Measurements from ENCODE around the gene FABP1.

The FABP1 gene

DNA sequence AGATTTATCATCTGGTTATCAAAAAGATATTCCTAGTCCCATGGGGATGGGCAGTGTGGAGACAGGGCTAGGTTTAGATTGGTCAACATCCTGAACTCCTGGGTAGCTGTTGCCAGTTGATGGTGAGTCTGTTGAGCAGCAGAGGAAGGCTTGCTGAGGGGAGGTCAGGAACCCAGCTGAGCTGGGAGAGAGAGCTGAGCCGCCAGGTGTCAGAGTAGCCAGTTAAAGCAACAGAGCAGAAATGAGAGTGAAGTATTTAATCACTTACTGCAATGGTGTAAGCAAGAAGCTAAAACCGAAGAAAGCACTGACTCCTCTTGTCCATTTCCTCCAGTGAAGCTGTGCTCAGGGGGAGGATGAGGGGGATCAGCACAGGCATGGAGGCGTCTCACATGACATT lies 30.7 kb downstream of the FABP1 start:
- TF ChIP-seq, protein P1, sequence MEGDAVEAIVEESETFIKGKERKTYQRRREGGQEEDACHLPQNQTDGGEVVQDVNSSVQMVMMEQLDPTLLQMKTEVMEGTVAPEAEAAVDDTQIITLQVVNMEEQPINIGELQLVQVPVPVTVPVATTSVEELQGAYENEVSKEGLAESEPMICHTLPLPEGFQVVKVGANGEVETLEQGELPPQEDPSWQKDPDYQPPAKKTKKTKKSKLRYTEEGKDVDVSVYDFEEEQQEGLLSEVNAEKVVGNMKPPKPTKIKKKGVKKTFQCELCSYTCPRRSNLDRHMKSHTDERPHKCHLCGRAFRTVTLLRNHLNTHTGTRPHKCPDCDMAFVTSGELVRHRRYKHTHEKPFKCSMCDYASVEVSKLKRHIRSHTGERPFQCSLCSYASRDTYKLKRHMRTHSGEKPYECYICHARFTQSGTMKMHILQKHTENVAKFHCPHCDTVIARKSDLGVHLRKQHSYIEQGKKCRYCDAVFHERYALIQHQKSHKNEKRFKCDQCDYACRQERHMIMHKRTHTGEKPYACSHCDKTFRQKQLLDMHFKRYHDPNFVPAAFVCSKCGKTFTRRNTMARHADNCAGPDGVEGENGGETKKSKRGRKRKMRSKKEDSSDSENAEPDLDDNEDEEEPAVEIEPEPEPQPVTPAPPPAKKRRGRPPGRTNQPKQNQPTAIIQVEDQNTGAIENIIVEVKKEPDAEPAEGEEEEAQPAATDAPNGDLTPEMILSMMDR (IDR thresholded peaks at IDR 0.05; ENCODE audit: borderline replicate concordance, extremely low read depth, low read length, poor library complexity, severe bottlenecking), result no peak
- no peak for TF ChIP-seq EZH2 (IDR thresholded peaks at IDR 0.05; ENCODE audit: borderline replicate concordance, low read depth, low read length, severe bottlenecking)
- Histone ChIP-seq H3K4me2 (ENCODE audit: insufficient read depth, low read length) (no peak overlapping the region), H3K4me1 (ENCODE audit: insufficient read depth, low read length) (no peaks in the 10 kb centered on the region), H3K4me3 (ENCODE audit: low read depth in 1 of 2, low read length in 2 of 2) (no peak overlapping the region), H2AFZ (ENCODE audit: low read depth, low read length) (no peak overlapping the region), H3K36me3 (ENCODE audit: insufficient read depth, low read length) (no peaks in the 10 kb centered on the region), H3K79me2 (ENCODE audit: insufficient read depth, low read length) (no peaks in the 10 kb centered on the region), H3K27me3 (ENCODE audit: insufficient read depth, low read length, poor library complexity) (peaks cover 4% of the 10 kb centered on the region), H3K9ac (ENCODE audit: low read depth, low read length) (no peak overlapping the region), H3K9me3 (ENCODE audit: insufficient read depth, low read length, severe bottlenecking) (no peaks in the 10 kb centered on the region), H4K20me1 (ENCODE audit: insufficient read depth, low read length) (no peaks in the 10 kb centered on the region), H3K27ac (ENCODE audit: low read length) (no peak overlapping the region)
- DNase-seq, result no peak
- ATAC-seq (ENCODE audit: insufficient read depth, low read depth), result no peak

DNA sequence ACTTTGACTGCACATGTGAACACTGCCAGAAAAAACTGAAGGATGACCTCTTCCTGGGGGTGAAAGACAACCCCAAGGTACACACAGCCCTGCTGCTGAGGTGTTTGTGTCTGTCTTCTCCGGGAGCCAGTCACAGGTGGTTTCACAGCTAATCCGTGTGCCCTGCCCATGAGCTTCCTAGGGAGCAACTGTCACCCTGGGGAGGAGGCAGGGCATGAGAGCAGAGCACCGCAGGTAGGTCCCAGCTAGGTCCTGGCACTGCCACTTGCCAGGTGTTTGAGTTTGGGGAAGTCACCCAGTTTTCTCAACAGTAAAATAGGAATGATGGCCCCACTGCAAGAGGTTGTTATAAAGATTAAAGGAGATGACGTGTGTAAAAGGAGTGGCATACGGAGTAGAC lies 31.2 kb downstream of the FABP1 start:
- Histone ChIP-seq H3K4me3 (ENCODE audit: low read depth in 1 of 2, low read length in 2 of 2) (no peak overlapping the region), H3K36me3 (ENCODE audit: insufficient read depth, low read length) (no peaks in the 10 kb centered on the region), H3K4me1 (ENCODE audit: insufficient read depth, low read length) (no peaks in the 10 kb centered on the region), H4K20me1 (ENCODE audit: insufficient read depth, low read length) (no peaks in the 10 kb centered on the region), H3K4me2 (ENCODE audit: insufficient read depth, low read length) (no peak overlapping the region), H3K9me3 (ENCODE audit: insufficient read depth, low read length, severe bottlenecking) (no peaks in the 10 kb centered on the region), H3K27ac (ENCODE audit: low read length) (no peak overlapping the region), H3K79me2 (ENCODE audit: insufficient read depth, low read length) (no peaks in the 10 kb centered on the region), H3K9ac (ENCODE audit: low read depth, low read length) (no peak overlapping the region), H2AFZ (ENCODE audit: low read depth, low read length) (no peak overlapping the region), H3K27me3 (ENCODE audit: insufficient read depth, low read length, poor library complexity) (peaks cover 4% of the 10 kb centered on the region)
- TF ChIP-seq EZH2 (IDR thresholded peaks at IDR 0.05; ENCODE audit: borderline replicate concordance, low read depth, low read length, severe bottlenecking), result no peak
- TF ChIP-seq, protein P1 (IDR thresholded peaks at IDR 0.05; ENCODE audit: borderline replicate concordance, extremely low read depth, low read length, poor library complexity, severe bottlenecking), result no peak
- DNase-seq, result no peak
- ATAC-seq (ENCODE audit: insufficient read depth, low read depth), result no peak

DNA sequence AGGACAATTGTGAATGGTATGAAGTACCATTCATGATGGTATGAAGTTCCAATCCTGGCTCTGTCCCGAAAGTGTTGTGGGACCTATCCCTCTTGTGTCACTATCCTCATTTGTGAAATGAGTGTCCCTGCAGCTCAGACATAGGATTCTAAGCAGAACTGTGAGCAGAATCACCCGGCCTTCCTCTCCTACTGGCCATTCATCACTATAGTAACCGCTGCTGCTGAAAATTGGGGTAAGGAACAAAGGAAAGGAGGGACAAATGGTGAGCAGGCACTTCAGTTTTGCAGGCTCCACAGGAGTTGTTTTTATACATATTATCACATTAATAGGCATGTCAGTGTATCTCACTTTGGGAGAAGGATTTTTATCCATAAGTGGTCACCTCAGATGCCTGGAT lies 32.8 kb downstream of the FABP1 start:
- DNase-seq, result no peak
- ATAC-seq (ENCODE audit: insufficient read depth, low read depth), result no peak
- Histone ChIP-seq H4K20me1 (ENCODE audit: insufficient read depth, low read length) (no peaks in the 10 kb centered on the region), H3K79me2 (ENCODE audit: insufficient read depth, low read length) (no peaks in the 10 kb centered on the region), H3K4me1 (ENCODE audit: insufficient read depth, low read length) (no peaks in the 10 kb centered on the region), H2AFZ (ENCODE audit: low read depth, low read length) (no peak overlapping the region), H3K27me3 (ENCODE audit: insufficient read depth, low read length, poor library complexity) (peaks cover 4% of the 10 kb centered on the region), H3K4me3 (ENCODE audit: low read depth in 1 of 2, low read length in 2 of 2) (no peak overlapping the region), H3K9me3 (ENCODE audit: insufficient read depth, low read length, severe bottlenecking) (no peaks in the 10 kb centered on the region), H3K4me2 (ENCODE audit: insufficient read depth, low read length) (no peak overlapping the region), H3K27ac (ENCODE audit: low read length) (no peak overlapping the region), H3K9ac (ENCODE audit: low read depth, low read length) (no peak overlapping the region), H3K36me3 (ENCODE audit: insufficient read depth, low read length) (no peaks in the 10 kb centered on the region)
- TF ChIP-seq, protein P1 (IDR thresholded peaks at IDR 0.05; ENCODE audit: borderline replicate concordance, extremely low read depth, low read length, poor library complexity, severe bottlenecking), result no peak
- TF ChIP-seq EZH2 (IDR thresholded peaks at IDR 0.05; ENCODE audit: borderline replicate concordance, low read depth, low read length, severe bottlenecking), result no peak

DNA sequence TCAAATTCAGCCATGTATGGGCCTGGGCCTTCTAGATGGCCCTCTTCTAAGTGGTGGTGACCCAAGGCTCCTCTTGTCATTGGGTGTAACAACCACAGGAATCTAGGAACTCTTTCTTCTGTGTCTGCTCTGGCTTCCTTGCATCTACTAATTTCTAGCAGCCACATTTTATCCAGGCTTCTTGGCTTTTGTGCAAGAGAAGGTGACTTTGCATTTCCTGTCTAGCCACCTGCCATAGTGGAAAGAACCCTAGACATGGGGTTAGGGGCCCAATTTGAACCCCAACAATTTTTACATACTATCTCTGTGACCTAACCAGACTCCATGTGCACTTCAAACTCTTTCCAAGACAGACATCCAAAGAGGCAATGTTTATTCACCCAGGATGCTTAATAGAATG lies 35.1 kb downstream of the FABP1 start:
- H3K27ac ChIP-seq (ENCODE audit: low read length), result no peak overlapping the region
- H4K20me1 ChIP-seq (ENCODE audit: insufficient read depth, low read length), result no peaks in the 10 kb centered on the region
- DNase-seq (no peak), ATAC-seq (ENCODE audit: insufficient read depth, low read depth) (no peak)
- no peak overlapping the region for H3K9ac ChIP-seq (ENCODE audit: low read depth, low read length)
- peaks cover 4% of the 10 kb centered on the region for H3K27me3 ChIP-seq (ENCODE audit: insufficient read depth, low read length, poor library complexity)
- H2AFZ ChIP-seq (ENCODE audit: low read depth, low read length), result no peak overlapping the region
- TF ChIP-seq, protein P1 (IDR thresholded peaks at IDR 0.05; ENCODE audit: borderline replicate concordance, extremely low read depth, low read length, poor library complexity, severe bottlenecking), result no peak
- TF ChIP-seq EZH2 (IDR thresholded peaks at IDR 0.05; ENCODE audit: borderline replicate concordance, low read depth, low read length, severe bottlenecking), result no peak
- H3K9me3 ChIP-seq (ENCODE audit: insufficient read depth, low read length, severe bottlenecking), result no peaks in the 10 kb centered on the region
- no peaks in the 10 kb centered on the region for H3K79me2 ChIP-seq (ENCODE audit: insufficient read depth, low read length)
- H3K4me3 ChIP-seq (ENCODE audit: low read depth in 1 of 2, low read length in 2 of 2), result no peak overlapping the region
- H3K36me3 ChIP-seq (ENCODE audit: insufficient read depth, low read length), result no peaks in the 10 kb centered on the region
- H3K4me2 ChIP-seq (ENCODE audit: insufficient read depth, low read length), result no peak overlapping the region
- H3K4me1 ChIP-seq (ENCODE audit: insufficient read depth, low read length), result no peaks in the 10 kb centered on the region
